H1 (cell line): ENCODE data around the gene MANEAL. TPM values are rescaled to one million over a fixed set of nuclear protein-coding genes. Genes with fewer than 3 reads are reported as not detected.

ENCODE experiments used
- CTCF ChIA-PET: fragments of 300-600 bp; sonication (Branson Sonifier 250); formaldehyde crosslinking; loops from one replicate; lab custom pipeline; 2021; ENCODE audit not compliant: partially characterized antibody; lab: Charles Lee
- POLR2A ChIA-PET: fragments of 300-600 bp; sonication (Branson Sonifier 250); formaldehyde crosslinking; loops from one replicate; lab custom pipeline; 2021; ENCODE audit warnings: inconsistent platforms; ENCODE audit not compliant: partially characterized antibody; lab: Charles Lee
- DNase-seq, 2 experiments: peaks; one replicate each; pipeline versions ENCODE4 v3.0.0 to v3.0.0-alpha.2; 2010 to 2022; ENCODE audit warnings: low spot score in 2 of 2, low read depth in 1 of 2, mixed read lengths in 1 of 2
- FAIRE-seq: peaks from 2 replicates; lab custom pipeline; 2011; peaks lifted over from hg19 to GRCh38; lab: Jason Lieb, UNC
- H2AFZ ChIP-seq: 2 replicates; pipeline ENCODE4 v1.8.1; 2012; ENCODE audit warnings: low read length, inconsistent platforms
- H2AK5ac ChIP-seq: 2 replicates; pipeline ENCODE4 v1.6.1; 2013; ENCODE audit warnings: low read depth, low read length
- H2BK120ac ChIP-seq: replicated peaks from 2 replicates; pipeline ENCODE3; 2013; ENCODE audit warnings: low read depth, low read length, inconsistent platforms
- H2BK12ac ChIP-seq: 2 replicates; pipeline ENCODE4 v1.6.1; 2013; ENCODE audit warnings: low read depth, low read length
- H2BK15ac ChIP-seq: 2 replicates; pipeline ENCODE4 v1.6.1; 2013; ENCODE audit warnings: low read length
- H2BK20ac ChIP-seq: 2 replicates; pipeline ENCODE4 v1.6.1; 2013; ENCODE audit warnings: low read length
- H2BK5ac ChIP-seq: 2 replicates; pipeline ENCODE4 v1.6.1; 2013; ENCODE audit warnings: low read depth, low read length
- H3K14ac ChIP-seq: 2 replicates; pipeline ENCODE4 v1.6.1; 2013; ENCODE audit warnings: inconsistent platforms; ENCODE audit not compliant: insufficient read length
- H3K18ac ChIP-seq: 2 replicates; pipeline ENCODE4 v1.6.1; 2013; ENCODE audit warnings: low read length; ENCODE audit errors: extremely low read depth
- H3K23ac ChIP-seq: 2 replicates; pipeline ENCODE4 v1.6.1; 2013; ENCODE audit warnings: inconsistent platforms; ENCODE audit not compliant: insufficient read length
- H3K23me2 ChIP-seq: 2 replicates; pipeline ENCODE4 v1.6.1; 2013; ENCODE audit warnings: low read depth, low read length
- H3K27ac ChIP-seq: 2 replicates; pipeline ENCODE4 v1.6.1; 2011; ENCODE audit warnings: low read depth, low read length, inconsistent platforms
- H3K27me3 ChIP-seq, 4 experiments: replicated peaks in 1 of 4; 1 replicate in 1 of 4; 2 replicates in 3 of 4; pipeline versions ENCODE4 v1.6.1 to v1.8.1; 2011 to 2013; ENCODE audit warnings: low read length in 3 of 4, mild to moderate bottlenecking in 3 of 4, inconsistent platforms in 2 of 4, mixed read lengths in 2 of 4, moderate library complexity in 1 of 4; ENCODE audit not compliant: control insufficient read depth in 3 of 4, insufficient read depth in 3 of 4; ENCODE audit errors: extremely low read depth in 1 of 4
- H3K36me3 ChIP-seq, 4 experiments: 2 replicates each; pipeline versions ENCODE4 v1.6.1 to v1.8.1; 2011 to 2013; ENCODE audit warnings: mild to moderate bottlenecking in 4 of 4, low read length in 3 of 4, moderate library complexity in 2 of 4, control low read depth in 1 of 4, inconsistent platforms in 1 of 4; ENCODE audit not compliant: insufficient read depth in 4 of 4, control insufficient read depth in 2 of 4
- H3K4ac ChIP-seq: replicated peaks from 2 replicates; pipeline ENCODE3; 2013; ENCODE audit warnings: low read length, low read depth, mixed read lengths, inconsistent platforms; ENCODE audit not compliant: insufficient read length
- H3K4me1 ChIP-seq, 4 experiments: replicated peaks in 1 of 4; 1 replicate in 1 of 4; 2 replicates in 3 of 4; pipeline versions ENCODE4 v1.6.1 to v1.8.1; 2011 to 2013; ENCODE audit warnings: low read length in 3 of 4, inconsistent platforms in 2 of 4, mixed read lengths in 1 of 4; ENCODE audit not compliant: insufficient read depth in 4 of 4, control insufficient read depth in 3 of 4
- H3K4me2 ChIP-seq, 2 experiments: 2 replicates each; pipeline versions ENCODE4 v1.6.1 to v1.8.1; 2011 to 2013; ENCODE audit warnings: low read depth in 2 of 2, low read length in 2 of 2, control low read depth in 1 of 2, inconsistent platforms in 1 of 2, mild to moderate bottlenecking in 1 of 2; ENCODE audit not compliant: insufficient read depth in 1 of 2
- H3K4me3 ChIP-seq, 4 experiments: fragments of 200-600, 300-600 bp in 1 of 4; sonication (generic), shearing (Covaris generic), sonication (Bioruptor Twin) in 1 of 4; 2 replicates each; pipeline versions ENCODE4 v1.5.1 to v1.8.1; 2011 to 2016; ENCODE audit warnings: low read length in 4 of 4, low read depth in 3 of 4, control low read depth in 2 of 4, inconsistent platforms in 2 of 4, mild to moderate bottlenecking in 2 of 4, mixed read lengths in 1 of 4, moderate library complexity in 1 of 4; ENCODE audit not compliant: insufficient read depth in 2 of 4; ENCODE audit errors: extremely low read depth in 1 of 4
- H3K56ac ChIP-seq: replicated peaks from 2 replicates; pipeline ENCODE3; 2013; ENCODE audit warnings: low read depth, mild to moderate bottlenecking, mixed read lengths, low read length, inconsistent platforms; ENCODE audit not compliant: insufficient read length
- H3K79me1 ChIP-seq: 2 replicates; pipeline ENCODE4 v1.6.1; 2013; ENCODE audit warnings: low read depth, low read length, control low read depth
- H3K79me2 ChIP-seq, 2 experiments: 2 replicates each; pipeline versions ENCODE4 v1.6.1 to v1.8.1; 2012 to 2013; ENCODE audit warnings: low read length in 2 of 2, mild to moderate bottlenecking in 2 of 2, inconsistent platforms in 1 of 2; ENCODE audit not compliant: insufficient read depth in 2 of 2, control insufficient read depth in 1 of 2
- H3K9ac ChIP-seq, 4 experiments: replicated peaks in 1 of 4; 1 replicate in 1 of 4; 2 replicates in 3 of 4; pipeline versions ENCODE4 v1.6.1 to v1.8.1; 2011 to 2013; ENCODE audit warnings: low read depth in 3 of 4, low read length in 3 of 4, control low read depth in 2 of 4, mild to moderate bottlenecking in 2 of 4, moderate library complexity in 2 of 4, inconsistent platforms in 1 of 4; ENCODE audit errors: extremely low read depth in 1 of 4
- H3K9me3 ChIP-seq, 2 experiments: 2 replicates each; pipeline versions ENCODE4 v1.6.1 to v1.8.1; 2012 to 2013; ENCODE audit warnings: mild to moderate bottlenecking in 2 of 2, moderate library complexity in 2 of 2, control low read depth in 1 of 2, inconsistent platforms in 1 of 2, low read depth in 1 of 2, low read length in 1 of 2, mixed read lengths in 1 of 2; ENCODE audit not compliant: insufficient read depth in 2 of 2
- H4K20me1 ChIP-seq, 2 experiments: replicated peaks in 1 of 2; 2 replicates each; pipeline versions ENCODE3 to v1.8.1; 2011 to 2013; ENCODE audit warnings: inconsistent platforms in 2 of 2, low read length in 2 of 2, mild to moderate bottlenecking in 1 of 2; ENCODE audit not compliant: insufficient read depth in 2 of 2, control insufficient read depth in 1 of 2
- H4K5ac ChIP-seq: 2 replicates; pipeline ENCODE4 v1.6.1; 2013; ENCODE audit warnings: low read length, low read depth, mixed read lengths, inconsistent platforms; ENCODE audit not compliant: insufficient read length
- H4K8ac ChIP-seq: 2 replicates; pipeline ENCODE4 v1.8.0; 2013; ENCODE audit warnings: mild to moderate bottlenecking, moderate library complexity, low read length, inconsistent platforms; ENCODE audit not compliant: insufficient read depth; ENCODE audit errors: extremely low read depth
- H4K91ac ChIP-seq: replicated peaks from 2 replicates; pipeline ENCODE3; 2013; ENCODE audit warnings: low read length, mixed read lengths, inconsistent platforms; ENCODE audit not compliant: insufficient read length
- CREB1 ChIP-seq: IDR thresholded peaks from 2 replicates; pipeline ENCODE4 v1.6.1; 2012; ENCODE audit warnings: inconsistent platforms
- KDM1A ChIP-seq: fragments of 200-600, 300-600 bp; sonication (generic); IDR thresholded peaks from 2 replicates; pipeline ENCODE4 v1.7.1; 2016; ENCODE audit warnings: mild to moderate bottlenecking, low read length, borderline replicate concordance
- KDM4A ChIP-seq: IDR thresholded peaks from one replicate; pipeline ENCODE4 v1.7.1; 2012; ENCODE audit warnings: low read depth, mild to moderate bottlenecking, moderate library complexity, low read length, inconsistent platforms; ENCODE audit not compliant: severe bottlenecking
- NRF1 ChIP-seq: IDR thresholded peaks from 2 replicates; pipeline ENCODE4 v1.6.1; 2011; ENCODE audit warnings: mild to moderate bottlenecking, low read depth, low read length, improper control_type of control experiment
- WGBS, 2 experiments: shearing (Covaris generic) in 1 of 2; methylation state at CpG; one replicate each; pipeline versions ENCODE4 v1.1.6 to v1.1.7; 2013 to 2015; ENCODE audit warnings: low lambda C conversion rate in 2 of 2, mixed read lengths in 2 of 2, inconsistent platforms in 1 of 2, low coverage in 1 of 2, missing lambda C conversion rate in 1 of 2; ENCODE audit not compliant: insufficient replicate concordance in 2 of 2, insufficient coverage in 1 of 2, insufficient read length in 1 of 2; ENCODE audit errors: extremely low coverage in 1 of 2, missing lambda C conversion rate in 1 of 2; 5-methylcytosine and 5-hydroxymethylcytosine counted together
- polyA plus RNA-seq, 7 experiments: library from polyadenylated mRNA; depleted of rRNA in 3 of 7; stranded (reverse) in 5 of 7; unstranded in 2 of 7; fragments of >200 nt in 5 of 7; fragments of 200-250 nt in 2 of 7; gene quantifications; 1 replicate in 5 of 7; 2 replicates in 1 of 7; 4 replicates in 1 of 7; pipeline versions ENCODE4 v1.2.1 to v1.2.3, GENCODE V29; 2011 to 2013; ENCODE audit warnings: missing spikeins in 2 of 7, mixed read lengths in 2 of 7
- total RNA-seq: library from RNA; stranded (reverse); fragmentation: NEBNext Ultra II Directional; extraction: Animal tissue kit (Norgen Biotek cat#: 25700); gene quantifications from 2 replicates; pipeline ENCODE4 v1.2.1, GENCODE V29; 2021
- TF ChIP-seq, protein P1 (sequence below): IDR thresholded peaks from 2 replicates; pipeline ENCODE4 v1.6.1; 2012; ENCODE audit warnings: inconsistent platforms

Gene MANEAL
- total and polyA plus RNA-seq, 2 of the 8 experiments (the other 6 are each of a cell fraction or from before 2014, with no cell fraction given) = 4.8 to 7.2 TPM

- no peak for DNase-seq
Observed at GRCh38 chr1:37767488-37767887, 26.2 kb upstream of the MANEAL start.

More at GRCh38 chr1:37767488-37767887, 26.2 kb upstream of the MANEAL start:
- Histone ChIP-seq H3K4ac (no peak overlapping the region), H3K14ac (no peak overlapping the region), H3K27ac (no peak overlapping the region), H3K23ac (no peak overlapping the region), H2BK120ac (no peak overlapping the region), H4K8ac (no peak overlapping the region), H3K4me3 (no peak overlapping the region), H3K9ac (no peak overlapping the region), H3K56ac (no peak overlapping the region), H3K79me1 (no peaks in the 10 kb centered on the region), H4K91ac (no peak overlapping the region), H3K79me2 (no peaks in the 10 kb centered on the region), H2BK15ac (no peak overlapping the region), H2BK20ac (no peak overlapping the region), H2BK5ac (no peak overlapping the region), H4K20me1 (peaks cover 0 to 11% of the 10 kb centered on the region in 2 experiments), H3K4me1 (peaks cover 6 to 13% (median 10%) of the 10 kb centered on the region in 4 experiments; a peak in 6 of 7 replicates), H3K36me3 (no peaks in the 10 kb centered on the region), H4K5ac (no peak overlapping the region), H3K4me2 (no peak overlapping the region), H3K23me2 (peaks cover 15% of the 10 kb centered on the region; the same call in 1 of the 2 replicates), H2AK5ac (no peak overlapping the region), H3K18ac (no peak overlapping the region), H3K9me3 (no peaks in the 10 kb centered on the region), H3K27me3 (peaks cover 11 to 51% (median 45%) of the 10 kb centered on the region in 4 experiments), H2BK12ac (no peak overlapping the region), H2AFZ (no peak overlapping the region)
- 16% methylated on average over 2 of the region's 2 CpGs; no CpG with 5 or more reads in 1 of the 2 experiments for WGBS, 2 experiments
- CTCF ChIA-PET = no interaction called here
- POLR2A ChIA-PET = interaction anchor here (1.0 kb wide), 1 partner anchor 25 kb away, joined by 3 read pairs; no protein-coding TSS in a partner anchor
- FAIRE-seq = no peak
- TF ChIP-seq KDM4A (no peak), NRF1 (no peak), CREB1 (no peak), KDM1A (no peak)
- TF ChIP-seq, protein P1, sequence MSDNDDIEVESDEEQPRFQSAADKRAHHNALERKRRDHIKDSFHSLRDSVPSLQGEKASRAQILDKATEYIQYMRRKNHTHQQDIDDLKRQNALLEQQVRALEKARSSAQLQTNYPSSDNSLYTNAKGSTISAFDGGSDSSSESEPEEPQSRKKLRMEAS = no peak
